ENCODE data around the gene PIGU. TPM values are rescaled to one million over a fixed set of nuclear protein-coding genes. Genes with fewer than 3 reads are reported as not detected.

PIGU gene
- total RNA-seq, 4 donors from 2014 or later = 13.6 to 21.7 (median 16.2) TPM

DNA sequence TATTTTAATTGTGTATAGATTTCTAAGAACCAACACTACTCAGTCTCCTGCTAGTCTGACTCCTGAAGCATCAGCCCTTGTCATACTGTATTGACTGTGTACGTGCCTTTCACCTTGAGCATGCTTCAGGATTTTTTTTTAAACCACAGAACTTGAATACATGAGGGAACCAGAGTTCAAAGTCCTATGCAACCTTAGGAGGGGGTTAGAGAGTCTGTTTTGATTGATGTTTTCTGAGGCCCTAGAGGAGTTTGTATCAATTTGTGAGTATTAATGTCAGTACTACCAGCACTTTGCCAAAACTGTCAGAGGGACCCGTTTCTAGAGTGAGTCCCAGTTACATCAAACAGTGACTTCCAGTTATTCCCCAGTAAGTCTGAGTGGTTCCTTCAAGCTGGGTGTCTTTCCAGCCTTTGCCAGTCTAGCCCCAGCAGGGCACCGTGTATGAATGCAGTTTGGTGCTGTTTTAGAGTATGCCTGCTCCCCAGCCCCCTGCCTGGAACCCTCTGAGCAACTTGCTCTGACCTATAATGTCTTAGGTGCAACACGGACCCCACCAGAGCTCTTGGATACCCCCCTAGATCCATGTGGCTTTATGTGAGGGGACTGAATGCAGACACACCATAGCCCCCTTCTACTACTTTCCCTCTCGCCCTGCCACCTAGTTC lies 35.8 kb upstream of the PIGU start:
- Histone ChIP-seq H3K9me3 (no peaks in the 10 kb centered on the region), H3K36me3 (peaks cover 28% of the 10 kb centered on the region), H3K27me3 (no peaks in the 10 kb centered on the region), H3K4me1 (peaks cover 25% of the 10 kb centered on the region), H3K4me3 (no peak overlapping the region), H3K27ac (no peak overlapping the region)
- DNase-seq (ENCODE audit: low spot score in 2 of 2) = no peak
- whole genome bisulfite sequencing = 76% methylated on average over 5 of the region's 5 CpGs
- TF ChIP-seq POLR2A (IDR thresholded peaks at IDR 0.05) = no peak
- TF ChIP-seq, protein P1, sequence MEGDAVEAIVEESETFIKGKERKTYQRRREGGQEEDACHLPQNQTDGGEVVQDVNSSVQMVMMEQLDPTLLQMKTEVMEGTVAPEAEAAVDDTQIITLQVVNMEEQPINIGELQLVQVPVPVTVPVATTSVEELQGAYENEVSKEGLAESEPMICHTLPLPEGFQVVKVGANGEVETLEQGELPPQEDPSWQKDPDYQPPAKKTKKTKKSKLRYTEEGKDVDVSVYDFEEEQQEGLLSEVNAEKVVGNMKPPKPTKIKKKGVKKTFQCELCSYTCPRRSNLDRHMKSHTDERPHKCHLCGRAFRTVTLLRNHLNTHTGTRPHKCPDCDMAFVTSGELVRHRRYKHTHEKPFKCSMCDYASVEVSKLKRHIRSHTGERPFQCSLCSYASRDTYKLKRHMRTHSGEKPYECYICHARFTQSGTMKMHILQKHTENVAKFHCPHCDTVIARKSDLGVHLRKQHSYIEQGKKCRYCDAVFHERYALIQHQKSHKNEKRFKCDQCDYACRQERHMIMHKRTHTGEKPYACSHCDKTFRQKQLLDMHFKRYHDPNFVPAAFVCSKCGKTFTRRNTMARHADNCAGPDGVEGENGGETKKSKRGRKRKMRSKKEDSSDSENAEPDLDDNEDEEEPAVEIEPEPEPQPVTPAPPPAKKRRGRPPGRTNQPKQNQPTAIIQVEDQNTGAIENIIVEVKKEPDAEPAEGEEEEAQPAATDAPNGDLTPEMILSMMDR (IDR thresholded peaks at IDR 0.05) = no peak

DNA sequence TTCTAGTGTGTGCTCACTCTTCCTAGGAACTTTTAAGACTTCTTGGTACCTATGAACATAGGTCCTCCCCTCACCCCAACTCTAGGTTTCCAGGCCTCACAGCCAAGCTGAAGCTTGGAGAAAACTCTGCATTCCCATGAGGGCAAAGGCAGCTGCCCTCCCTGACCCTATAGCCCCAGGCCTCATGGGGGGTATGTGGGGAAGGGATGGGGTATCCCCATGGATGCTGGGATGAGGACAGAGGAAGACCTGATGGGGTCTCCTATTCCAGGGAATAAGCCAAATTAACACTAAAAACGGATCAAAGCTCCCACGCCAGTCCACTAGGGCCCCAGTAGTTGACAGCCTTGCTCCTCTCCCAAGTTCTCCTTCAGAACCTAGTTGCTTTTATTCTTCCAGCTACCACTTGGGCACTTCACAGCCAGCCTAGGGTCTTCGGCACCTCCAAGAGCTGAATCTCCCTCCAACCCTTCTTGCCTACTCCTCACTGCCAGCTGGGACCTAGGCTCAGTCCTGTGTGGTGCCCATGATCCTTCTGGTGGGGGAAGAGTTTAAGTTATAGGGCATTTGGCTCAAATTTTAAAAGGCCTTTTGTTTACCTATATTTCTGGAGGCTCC lies 35.0 kb upstream of the PIGU start:
- Histone ChIP-seq H3K4me1 (peaks cover 25% of the 10 kb centered on the region), H3K9me3 (no peaks in the 10 kb centered on the region), H3K27ac (no peak overlapping the region), H3K36me3 (peaks cover 27% of the 10 kb centered on the region), H3K4me3 (no peak overlapping the region), H3K27me3 (no peaks in the 10 kb centered on the region)
- 89% methylated on average over 3 of the region's 3 CpGs for whole genome bisulfite sequencing
- DNase-seq (ENCODE audit: low spot score in 2 of 2) = no peak
- TF ChIP-seq POLR2A (IDR thresholded peaks at IDR 0.05) (no peak), EP300 (IDR thresholded peaks at IDR 0.05) (no peak), POLR2AphosphoS5 (IDR thresholded peaks at IDR 0.05) (no peak)
- TF ChIP-seq, protein P1 (IDR thresholded peaks at IDR 0.05) = no peak

DNA sequence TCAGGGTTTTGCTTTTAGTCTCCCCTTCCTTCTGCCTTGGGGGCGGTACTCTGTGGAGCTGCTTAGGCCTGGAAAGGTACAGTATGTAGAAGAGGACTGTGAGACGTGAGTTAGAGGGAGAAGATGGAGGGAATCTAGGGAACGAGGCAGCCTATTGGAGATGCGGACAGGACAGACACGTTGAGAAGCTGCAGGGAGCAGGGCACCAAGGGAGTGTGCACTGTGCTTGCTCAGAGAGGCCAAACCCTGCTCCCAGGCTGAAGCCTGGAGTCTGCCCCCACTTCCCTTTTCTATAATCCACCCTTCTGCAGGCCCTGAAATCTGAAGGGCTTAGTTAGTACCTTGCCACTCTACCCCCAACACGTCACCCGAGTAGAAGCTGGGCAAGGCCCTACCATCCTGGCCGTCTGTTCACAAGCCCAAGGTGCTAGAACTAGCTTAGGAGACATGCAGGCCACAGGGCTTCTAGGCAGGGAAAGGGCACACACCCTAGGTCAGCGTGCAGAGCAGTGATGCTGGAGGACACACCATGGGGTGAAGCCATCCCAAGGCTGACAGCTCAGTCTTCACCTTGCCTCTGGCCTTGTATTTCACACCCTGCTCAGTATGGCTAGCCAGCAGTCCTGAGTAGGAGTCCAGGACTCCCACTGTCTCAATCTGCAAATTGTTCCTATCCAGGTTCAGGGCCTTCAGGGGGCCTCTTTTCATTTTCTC lies 34.1 kb upstream of the PIGU start:
- no peaks in the 10 kb centered on the region for H3K27me3 ChIP-seq
- 91% methylated on average over 9 of the region's 9 CpGs for WGBS
- H3K4me1 ChIP-seq = peaks cover 26% of the 10 kb centered on the region
- no peak overlapping the region for H3K27ac ChIP-seq
- DNase-seq (ENCODE audit: low spot score in 2 of 2) = no peak
- TF ChIP-seq POLR2AphosphoS5 (IDR thresholded peaks at IDR 0.05) (no peak), POLR2A (IDR thresholded peaks at IDR 0.05) (no peak), EP300 (IDR thresholded peaks at IDR 0.05) (no peak)
- TF ChIP-seq, protein P1 (IDR thresholded peaks at IDR 0.05) = no peak
- peaks cover 27% of the 10 kb centered on the region for H3K36me3 ChIP-seq
- H3K9me3 ChIP-seq = no peaks in the 10 kb centered on the region
- H3K4me3 ChIP-seq = no peak overlapping the region

DNA sequence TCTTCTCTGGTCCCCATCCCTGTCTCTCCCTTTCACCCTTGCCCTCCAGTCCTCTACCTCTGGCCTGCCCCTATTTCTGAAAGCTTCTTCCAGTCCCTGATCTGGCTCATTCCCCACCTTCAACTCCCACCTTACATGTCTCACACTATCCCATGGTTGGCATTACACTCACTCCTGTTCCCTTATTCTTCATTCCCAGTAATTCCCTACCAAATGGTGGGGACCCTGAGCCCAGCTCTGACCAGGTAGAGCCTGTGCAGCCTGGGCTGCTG lies 33.6 kb upstream of the PIGU start:
- Histone ChIP-seq H3K4me1 (peaks cover 31% of the 10 kb centered on the region), H3K27ac (no peak overlapping the region), H3K4me3 (peak overlapping the region; percentile 59), H3K36me3 (peaks cover 23% of the 10 kb centered on the region), H3K9me3 (no peaks in the 10 kb centered on the region), H3K27me3 (no peaks in the 10 kb centered on the region)
- no peak for DNase-seq (ENCODE audit: low spot score in 2 of 2)
- TF ChIP-seq, protein P1 (IDR thresholded peaks at IDR 0.05) = no peak
- no peak for TF ChIP-seq EP300 (IDR thresholded peaks at IDR 0.05)
- TF ChIP-seq POLR2AphosphoS5 (IDR thresholded peaks at IDR 0.05) = no peak
- no peak for TF ChIP-seq POLR2A (IDR thresholded peaks at IDR 0.05)

DNA sequence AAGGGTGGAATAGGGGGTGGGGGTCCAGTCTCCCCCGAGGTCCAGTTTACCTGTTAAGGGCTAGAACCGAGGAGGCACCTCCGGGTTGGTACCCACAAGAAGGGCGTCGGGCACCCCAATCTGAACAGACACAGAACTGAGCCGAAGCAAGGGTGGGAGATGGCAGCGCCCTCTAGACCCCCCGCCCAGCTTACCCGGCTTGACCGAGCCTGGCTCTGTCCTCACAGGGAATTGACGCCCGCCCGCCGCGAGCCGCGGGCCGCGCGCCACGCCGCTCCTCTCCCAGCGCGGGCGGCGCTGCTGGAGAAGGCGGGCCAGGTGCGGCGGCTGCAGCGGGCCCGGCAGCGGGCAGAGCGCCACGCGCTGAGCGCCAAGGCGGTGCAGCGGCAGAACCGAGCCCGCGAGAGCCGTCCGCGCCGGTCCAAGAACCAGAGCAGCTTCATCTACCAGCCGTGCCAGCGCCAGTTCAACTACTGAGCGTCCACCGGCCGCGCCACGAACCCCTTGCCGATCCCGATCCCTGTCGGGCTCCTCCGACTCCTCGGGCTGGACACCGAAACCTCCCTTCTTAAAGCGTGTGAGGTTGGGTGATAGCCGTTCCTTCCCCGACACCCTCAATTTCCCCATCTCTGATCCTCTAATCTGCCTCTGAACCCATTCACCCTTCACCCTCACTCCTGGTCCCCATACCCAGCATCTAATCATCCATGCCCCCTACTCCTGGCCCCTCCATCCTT lies 33.1 kb upstream of the PIGU start:
- Histone ChIP-seq H3K4me1 (peaks cover 36% of the 10 kb centered on the region), H3K4me3 (peak overlapping the region; percentile 59), H3K27ac (peak overlapping the region; percentile 74), H3K36me3 (peaks cover 19% of the 10 kb centered on the region), H3K9me3 (no peaks in the 10 kb centered on the region), H3K27me3 (no peaks in the 10 kb centered on the region)
- 9% methylated on average over 19 of the region's 61 CpGs for WGBS
- TF ChIP-seq POLR2A (IDR thresholded peaks at IDR 0.05) (no peak), EP300 (IDR thresholded peaks at IDR 0.05) (no peak), POLR2AphosphoS5 (IDR thresholded peaks at IDR 0.05) (no peak)
- TF ChIP-seq, protein P1 (IDR thresholded peaks at IDR 0.05) = no peak
- DNase-seq (ENCODE audit: low spot score in 2 of 2) = no peak
